Brain microvascular endothelial cell (primary cell): Measurements from ENCODE around the gene INSYN2A.
A peak's percentile ranks its signal among the peaks of the same experiment; 100 is the strongest.

Experiments
- DNase-seq: peaks from one replicate; pipeline ENCODE4 v3.0.0-alpha.2; 2020
- H3K27ac ChIP-seq: fragments of 250-450 bp; sonication (Bioruptor Pico); 2 replicates; pipeline ENCODE4 v1.5.1; 2020; ENCODE audit warnings: mild to moderate bottlenecking, moderate library complexity
- H3K27me3 ChIP-seq: fragments of 250-450 bp; sonication (Bioruptor Pico); replicated peaks from 2 replicates; pipeline ENCODE4 v1.5.1; 2020; ENCODE audit warnings: mild to moderate bottlenecking
- H3K36me3 ChIP-seq: fragments of 250-450 bp; sonication (Bioruptor Pico); replicated peaks from 2 replicates; pipeline ENCODE4 v1.5.1; 2020; ENCODE audit warnings: mild to moderate bottlenecking
- H3K4me3 ChIP-seq: 2 replicates; pipeline ENCODE4 v1.5.1; 2011; ENCODE audit warnings: low read depth, mild to moderate bottlenecking, control low read depth, low read length, moderate library complexity
- CTCF ChIP-seq: IDR thresholded peaks from 2 replicates; pipeline ENCODE4 v1.5.1; 2011; ENCODE audit warnings: low read depth, mild to moderate bottlenecking, moderate library complexity, low read length, control low read depth, inconsistent platforms; ENCODE audit errors: missing control alignments
- in situ Hi-C: cut with HindIII; loops from 2 replicates; pipeline ENCODE4 v1.10.0; 2017; ENCODE audit warnings: low sequenced_read_pairs, low pct_ligation_motif_present

INSYN2A gene

GRCh38 chr10:127194599-127194998 is 1.8 kb downstream of the INSYN2A start:
- no peaks in the 10 kb centered on the region for H3K27me3 ChIP-seq
- in situ Hi-C loops: no loop called here
- H3K4me3 ChIP-seq: no peak overlapping the region
- H3K36me3 ChIP-seq: no peaks in the 10 kb centered on the region
- TF ChIP-seq CTCF: no peak
- DNase-seq: no peak
- H3K27ac ChIP-seq: no peak overlapping the region

GRCh38 chr10:127194111-127194510 is 2.3 kb downstream of the INSYN2A start:
- DNase-seq: no peak
- TF ChIP-seq CTCF: no peak
- Histone ChIP-seq H3K4me3 (no peak overlapping the region), H3K27ac (no peak overlapping the region), H3K36me3 (no peaks in the 10 kb centered on the region), H3K27me3 (no peaks in the 10 kb centered on the region)
- in situ Hi-C loops: no loop called here

GRCh38 chr10:127193125-127193524 is 3.3 kb downstream of the INSYN2A start:
- Histone ChIP-seq H3K36me3 (no peaks in the 10 kb centered on the region), H3K27ac (no peak overlapping the region), H3K27me3 (no peaks in the 10 kb centered on the region), H3K4me3 (no peak overlapping the region)
- no peak for TF ChIP-seq CTCF
- DNase-seq: peak; percentile 67
- in situ Hi-C loops: no loop called here

GRCh38 chr10:127190427-127190826 is 6.0 kb downstream of the INSYN2A start:
- no peaks in the 10 kb centered on the region for H3K36me3 ChIP-seq
- TF ChIP-seq CTCF: no peak
- no peak overlapping the region for H3K4me3 ChIP-seq
- in situ Hi-C loops: no loop called here
- DNase-seq: no peak
- H3K27me3 ChIP-seq: no peaks in the 10 kb centered on the region
- H3K27ac ChIP-seq: no peak overlapping the region

GRCh38 chr10:127189226-127189625 is 7.2 kb downstream of the INSYN2A start:
- in situ Hi-C loops: no loop called here
- no peak for DNase-seq
- no peak for TF ChIP-seq CTCF
- Histone ChIP-seq H3K27ac (no peak overlapping the region), H3K27me3 (no peaks in the 10 kb centered on the region), H3K36me3 (no peaks in the 10 kb centered on the region), H3K4me3 (no peak overlapping the region)

GRCh38 chr10:127186813-127187212 is 9.6 kb downstream of the INSYN2A start:
- Histone ChIP-seq H3K27me3 (no peaks in the 10 kb centered on the region), H3K36me3 (no peaks in the 10 kb centered on the region), H3K27ac (no peak overlapping the region), H3K4me3 (no peak overlapping the region)
- in situ Hi-C loops: no loop called here
- DNase-seq: no peak
- no peak for TF ChIP-seq CTCF
